Prostate gland (tissue), 2 donors: ENCODE results near the gene VWA5B2. TPM values are rescaled to one million over a fixed set of nuclear protein-coding genes. Genes with fewer than 3 reads are reported as not detected.

Experiments
- DNase-seq: peaks from one replicate; pipeline ENCODE4 v3.0.0-alpha.2; 2019; ENCODE audit warnings: low spot score
- H3K27ac ChIP-seq, 2 donors: fragments of 200-600 bp; sonication (generic); 2 replicates each; pipeline ENCODE4 v1.5.1; 2017 to 2019
- H3K27me3 ChIP-seq: fragments of 200-600 bp; sonication (generic); replicated peaks from 2 replicates; pipeline ENCODE4 v1.5.1; 2019; ENCODE audit not compliant: insufficient read depth
- H3K36me3 ChIP-seq, 2 donors: fragments of 200-600 bp; sonication (generic); 1 replicate in 1 of 2; 2 replicates in 1 of 2; pipeline versions ENCODE4 v1.5.1 to v1.8.1; 2017 to 2019
- H3K4me1 ChIP-seq: fragments of 200-600 bp; sonication (generic); replicated peaks from 2 replicates; pipeline ENCODE4 v1.5.1; 2019
- H3K4me3 ChIP-seq, 2 donors: fragments of 200-600 bp; sonication (generic); 2 replicates each; pipeline ENCODE4 v1.5.1; 2017 to 2019
- H3K9me3 ChIP-seq: fragments of 200-600 bp; sonication (generic); 2 replicates; pipeline ENCODE4 v1.5.1; 2017
- POLR2A ChIP-seq: fragments of 450-650 bp; IDR thresholded peaks from one replicate; pipeline ENCODE4 v1.6.1; 2016; ENCODE audit warnings: antibody characterized with exemption, mild to moderate bottlenecking
- POLR2AphosphoS5 ChIP-seq: sonication (generic); formaldehyde crosslinking; IDR thresholded peaks from one replicate; pipeline ENCODE4 v1.6.1; 2017; ENCODE audit warnings: antibody characterized with exemption
- WGBS: methylation state at CpG from one replicate; pipeline ENCODE4 v1.1.5; 2018; 5-methylcytosine and 5-hydroxymethylcytosine counted together
- intact Hi-C: fragments of 100-400 bp; cut with DNase I; formaldehyde crosslinking; loops from one replicate; pipeline ENCODE4 v1.14.2; 2022
- total RNA-seq, 2 donors: library from RNA; depleted of rRNA; stranded (reverse); fragments of >200 nt; gene quantifications; one replicate each; pipeline ENCODE4 v1.1.0, GENCODE V29; 2016
- TF ChIP-seq, protein P1 (sequence below), 4 experiments: fragments of 200-600 bp in 2 of 4; fragments of 450-650 bp in 2 of 4; sonication (generic) in 2 of 4; IDR thresholded peaks; 1 replicate in 3 of 4; 2 replicates in 1 of 4; pipeline ENCODE4 v1.5.1; 2016 to 2019; ENCODE audit warnings: antibody characterized with exemption in 4 of 4, mild to moderate bottlenecking in 2 of 4, moderate library complexity in 2 of 4

VWA5B2 gene
- total RNA-seq, 2 donors from 2014 or later: 0.46 to 7.8 TPM

DNA sequence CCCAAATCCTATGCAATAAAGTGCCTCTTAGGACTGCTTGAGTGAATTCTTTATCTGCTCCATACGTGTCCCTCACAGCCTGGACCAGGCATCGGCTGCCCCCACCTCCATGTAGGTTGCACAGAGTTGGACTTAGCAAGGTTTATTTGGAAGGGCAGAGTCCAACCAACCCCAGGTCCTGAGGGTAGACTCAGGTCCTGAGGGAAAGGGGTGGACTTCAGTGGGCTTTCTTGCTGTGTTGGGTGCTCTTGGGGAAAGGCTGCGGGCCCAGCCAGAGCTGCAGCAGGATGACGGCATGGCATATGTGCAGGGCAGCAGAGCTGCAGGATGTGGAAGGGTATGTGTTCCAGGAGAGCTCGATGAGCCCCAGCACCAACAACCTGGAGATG lies 12.9 kb downstream of the VWA5B2 start:
- 82% methylated on average over 5 of the region's 5 CpGs for WGBS

DNA sequence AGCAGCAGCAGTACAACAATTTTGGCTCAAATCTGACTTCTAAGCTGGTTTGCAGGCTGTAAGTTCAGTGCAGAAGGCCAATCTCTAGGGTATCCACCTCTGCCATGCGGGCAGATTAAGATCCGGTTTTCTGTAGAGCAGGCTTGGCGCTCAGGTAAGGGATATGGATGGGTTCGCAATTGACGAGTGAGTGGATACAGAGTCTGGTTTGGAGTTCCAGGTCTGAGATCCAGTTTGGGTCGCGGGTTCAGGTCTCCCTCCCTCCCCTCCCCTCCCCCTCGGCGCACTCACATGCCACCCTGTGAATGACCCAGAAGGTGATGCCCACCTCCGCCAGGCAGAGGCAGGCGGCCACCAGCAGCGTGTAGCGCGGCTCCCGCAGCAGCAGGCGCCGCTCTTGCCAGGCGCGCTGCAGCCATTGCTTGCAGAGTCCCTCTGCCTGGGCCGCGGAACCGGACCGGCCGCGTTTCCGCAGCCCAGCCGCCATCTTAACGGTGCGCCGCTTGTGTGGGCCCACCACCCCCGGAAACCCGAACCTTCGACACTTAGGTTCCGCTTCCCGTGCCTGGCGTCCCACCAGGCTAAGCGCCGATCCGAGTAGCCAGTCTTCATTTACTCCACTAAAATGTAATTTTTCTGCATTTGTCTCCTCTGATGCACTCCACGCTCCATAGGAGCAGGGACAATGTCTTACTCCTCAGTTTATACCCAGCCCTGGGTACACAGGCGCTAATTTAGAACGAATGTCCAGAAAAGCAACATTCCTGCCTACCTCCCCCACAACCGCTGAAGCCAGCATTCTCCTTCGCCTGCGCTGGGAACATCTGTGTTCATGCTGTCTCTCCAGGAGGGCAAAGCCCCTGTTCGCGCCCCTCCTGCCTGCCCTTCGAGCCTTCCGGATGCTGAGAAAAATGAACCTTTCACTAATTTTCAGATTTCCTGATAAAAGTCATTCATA lies 19.3 kb downstream of the VWA5B2 start, which contains the start of gene ALG3:
TSS of gene ALG3 (minus strand) at position 509 of the 958 bp plus-strand sequence. CDS start at position 487, 22 bp downstream.
- Histone ChIP-seq H3K9me3 (no peaks in the 10 kb centered on the region), H3K4me1 (no peaks in the 10 kb centered on the region), H3K27me3 (no peaks in the 10 kb centered on the region), H3K4me3 (peak within 1 kb of the TSS; percentile 81 to 97), H3K27ac (peak within 1 kb of the TSS; percentile 77 to 83), H3K36me3 (peaks cover 0 to 8% of the 10 kb centered on the region in 2 donors)
- DNase-seq: peak; percentile 73
- TF ChIP-seq POLR2A: peak; percentile 34
- peak; percentile 74 for TF ChIP-seq POLR2AphosphoS5
- TF ChIP-seq, protein P1, sequence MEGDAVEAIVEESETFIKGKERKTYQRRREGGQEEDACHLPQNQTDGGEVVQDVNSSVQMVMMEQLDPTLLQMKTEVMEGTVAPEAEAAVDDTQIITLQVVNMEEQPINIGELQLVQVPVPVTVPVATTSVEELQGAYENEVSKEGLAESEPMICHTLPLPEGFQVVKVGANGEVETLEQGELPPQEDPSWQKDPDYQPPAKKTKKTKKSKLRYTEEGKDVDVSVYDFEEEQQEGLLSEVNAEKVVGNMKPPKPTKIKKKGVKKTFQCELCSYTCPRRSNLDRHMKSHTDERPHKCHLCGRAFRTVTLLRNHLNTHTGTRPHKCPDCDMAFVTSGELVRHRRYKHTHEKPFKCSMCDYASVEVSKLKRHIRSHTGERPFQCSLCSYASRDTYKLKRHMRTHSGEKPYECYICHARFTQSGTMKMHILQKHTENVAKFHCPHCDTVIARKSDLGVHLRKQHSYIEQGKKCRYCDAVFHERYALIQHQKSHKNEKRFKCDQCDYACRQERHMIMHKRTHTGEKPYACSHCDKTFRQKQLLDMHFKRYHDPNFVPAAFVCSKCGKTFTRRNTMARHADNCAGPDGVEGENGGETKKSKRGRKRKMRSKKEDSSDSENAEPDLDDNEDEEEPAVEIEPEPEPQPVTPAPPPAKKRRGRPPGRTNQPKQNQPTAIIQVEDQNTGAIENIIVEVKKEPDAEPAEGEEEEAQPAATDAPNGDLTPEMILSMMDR (IDR thresholded peaks at IDR 0.05): peak in 1 of 4 experiments; percentile 15
- WGBS: under 1% methylated on average over 49 of the region's 49 CpGs
- intact Hi-C loops: loop anchor here (2.0 to 5.0 kb wide), 2 partner anchors 114 to 351 kb away; partner anchors contain the start of gene EIF2B5

More for the DNA sequence above, 12.9 kb downstream of the VWA5B2 start:
- Histone ChIP-seq H3K4me1 (no peaks in the 10 kb centered on the region), H3K36me3 (peaks cover 5 to 8% of the 10 kb centered on the region in 2 donors), H3K27ac (no peak overlapping the region), H3K9me3 (no peaks in the 10 kb centered on the region), H3K4me3 (no peak overlapping the region), H3K27me3 (no peaks in the 10 kb centered on the region)
- TF ChIP-seq POLR2A (no peak), POLR2AphosphoS5 (no peak)
- TF ChIP-seq, protein P1 (IDR thresholded peaks at IDR 0.05): no peak
- DNase-seq: no peak
- intact Hi-C loops: loop anchor here (5.0 kb wide), 1 partner anchor 95 kb away; no protein-coding TSS in a partner anchor

DNA sequence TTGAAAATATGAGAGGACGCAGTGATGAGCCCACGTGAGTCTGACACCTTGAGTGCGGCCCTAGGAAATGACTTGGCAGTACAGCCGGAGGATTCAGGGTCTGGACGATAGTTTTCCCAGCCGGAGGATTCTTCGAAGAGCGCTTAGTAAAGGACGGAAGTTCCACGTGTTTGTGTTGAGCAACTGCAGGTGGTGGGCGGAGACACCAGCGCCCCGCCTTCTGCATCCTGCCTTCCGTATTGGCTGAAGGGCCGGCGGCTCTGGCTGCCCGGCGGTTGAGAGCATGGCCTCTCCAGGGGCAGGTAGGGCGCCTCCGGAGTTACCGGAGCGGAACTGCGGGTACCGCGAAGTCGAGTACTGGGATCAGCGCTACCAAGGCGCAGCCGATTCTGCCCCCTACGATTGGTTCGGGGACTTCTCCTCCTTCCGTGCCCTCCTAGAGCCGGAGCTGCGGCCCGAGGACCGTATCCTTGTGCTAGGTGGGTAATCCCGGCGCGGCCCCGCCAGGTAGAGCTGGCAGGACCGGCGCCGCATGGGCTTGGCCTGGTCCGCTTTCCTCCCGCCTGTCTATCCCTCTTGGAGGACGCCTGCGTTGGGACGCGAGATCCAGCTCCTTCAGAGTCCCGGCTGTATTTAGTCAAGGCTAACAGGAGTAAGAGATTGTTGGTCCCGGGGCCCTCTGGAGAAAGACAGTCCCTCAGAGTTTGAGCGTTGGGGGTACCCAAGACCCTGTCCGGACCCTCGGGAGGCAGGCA lies 20.2 kb downstream of the VWA5B2 start, which contains the start of gene EEF1AKMT4:
TSS of gene EEF1AKMT4 (plus strand) at position 261 of the 755 bp plus-strand sequence. CDS start at position 284, 23 bp downstream.
- Histone ChIP-seq H3K27ac (peak within 1 kb of the TSS; percentile 77 to 83), H3K36me3 (peaks cover 0 to 5% of the 10 kb centered on the region in 2 donors), H3K27me3 (no peaks in the 10 kb centered on the region), H3K4me1 (no peaks in the 10 kb centered on the region), H3K9me3 (no peaks in the 10 kb centered on the region), H3K4me3 (peak within 1 kb of the TSS; percentile 81 to 97)
- peak; percentile 96 for DNase-seq
- WGBS: 0% methylated on average over 30 of the region's 54 CpGs
- TF ChIP-seq POLR2AphosphoS5 (peak; percentile 90), POLR2A (peak; percentile 42)
- TF ChIP-seq, protein P1 (IDR thresholded peaks at IDR 0.05): peak in 3 of 4 experiments; percentile 27 to 73 (median 51)
- intact Hi-C loops: loop anchor here (2.0 to 10.0 kb wide), 3 partner anchors 115 to 352 kb away; partner anchors contain the start of genes ABCC5 and EIF2B5

DNA sequence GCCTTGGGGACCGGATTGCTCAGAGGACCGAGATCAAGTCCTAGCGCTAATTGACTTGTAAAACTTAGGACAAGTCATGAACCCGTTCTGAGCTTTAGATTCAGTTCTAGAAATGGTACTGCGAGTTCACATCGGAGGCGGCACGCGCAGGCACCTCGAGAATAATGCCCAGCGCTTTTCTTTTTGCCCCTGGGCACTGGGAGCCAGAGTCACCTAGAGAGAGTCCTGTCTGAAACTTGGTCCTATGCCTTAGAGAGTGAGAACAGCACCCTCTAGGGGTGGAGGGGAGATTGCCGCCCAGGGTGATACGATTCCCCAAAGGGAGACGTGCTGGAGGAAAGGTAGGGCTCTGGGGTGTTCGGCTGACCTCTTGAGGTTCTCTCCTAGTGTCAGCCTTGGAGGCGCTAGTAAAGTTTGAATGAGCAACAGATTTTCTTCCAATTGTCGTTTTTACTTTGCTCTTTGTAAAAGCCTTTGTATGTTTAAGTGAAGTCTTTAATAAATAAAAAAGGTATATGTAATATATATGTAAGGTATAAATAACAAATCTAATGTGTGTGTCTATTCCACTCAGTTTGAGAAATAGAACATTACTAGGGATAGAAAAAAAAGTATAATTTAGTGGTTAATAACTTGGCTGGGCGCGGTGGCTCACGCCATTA lies 20.9 kb downstream of the VWA5B2 start:
- Histone ChIP-seq H3K27ac (peak overlapping the region; percentile 20 to 77), H3K36me3 (no peaks in the 10 kb centered on the region)
- intact Hi-C loops: loop anchor here (10.0 kb wide), 1 partner anchor 235 kb away; the partner anchor contains the start of gene ABCC5

More for the DNA sequence above, 20.9 kb downstream of the VWA5B2 start:
- peak overlapping the region; percentile 81 to 97 for H3K4me3 ChIP-seq
- TF ChIP-seq POLR2A (no peak), POLR2AphosphoS5 (peak; percentile 51)
- TF ChIP-seq, protein P1 (IDR thresholded peaks at IDR 0.05): peak; percentile 82 to 87 (median 85)
- no peaks in the 10 kb centered on the region for H3K9me3 ChIP-seq
- WGBS: 14% methylated on average over 20 of the region's 20 CpGs
- no peaks in the 10 kb centered on the region for H3K27me3 ChIP-seq
- H3K4me1 ChIP-seq: no peaks in the 10 kb centered on the region
- DNase-seq: peak; percentile 89
